CD14-positive monocyte (primary cell): Measurements from ENCODE around the gene ZSWIM3. TPM values are rescaled to one million over a fixed set of nuclear protein-coding genes. Genes with fewer than 3 reads are reported as not detected.

Experiments used
- DNase-seq, 3 donors: peaks; one replicate each; pipeline ENCODE4 v3.0.0-alpha.2; 2011 to 2022
- H2AFZ ChIP-seq: 2 replicates; pipeline ENCODE4 v1.6.0; 2012; ENCODE audit warnings: mild to moderate bottlenecking, low read depth, low read length, inconsistent platforms; ENCODE audit not compliant: insufficient read depth, poor library complexity, severe bottlenecking
- H3K27ac ChIP-seq, 2 donors: 1 replicate in 1 of 2; 2 replicates in 1 of 2; pipeline ENCODE4 v1.5.1; 2012 to 2013; ENCODE audit warnings: low read length in 2 of 2, control low read depth in 1 of 2, inconsistent platforms in 1 of 2, low read depth in 1 of 2, mild to moderate bottlenecking in 1 of 2
- H3K27me3 ChIP-seq, 2 donors: one replicate each; pipeline versions ENCODE4 v1.6.0 to v1.6.1; 2011 to 2013; ENCODE audit warnings: low read length in 2 of 2; ENCODE audit not compliant: control insufficient read depth in 2 of 2, insufficient read depth in 2 of 2
- H3K36me3 ChIP-seq, 2 donors: replicated peaks in 1 of 2; 1 replicate in 1 of 2; 2 replicates in 1 of 2; pipeline versions ENCODE4 v1.5.1 to v1.6.1; 2012 to 2013; ENCODE audit warnings: low read length in 2 of 2, control low read depth in 1 of 2, inconsistent platforms in 1 of 2, mild to moderate bottlenecking in 1 of 2; ENCODE audit not compliant: insufficient read depth in 2 of 2, control insufficient read depth in 1 of 2
- H3K4me1 ChIP-seq, 2 donors: 1 replicate in 1 of 2; 2 replicates in 1 of 2; pipeline versions ENCODE4 v1.5.1 to v1.6.1; 2012 to 2013; ENCODE audit warnings: low read length in 2 of 2, control low read depth in 1 of 2, inconsistent platforms in 1 of 2, mild to moderate bottlenecking in 1 of 2, moderate library complexity in 1 of 2; ENCODE audit not compliant: insufficient read depth in 2 of 2, control insufficient read depth in 1 of 2
- H3K4me2 ChIP-seq: replicated peaks from 2 replicates; pipeline ENCODE3; 2012; ENCODE audit warnings: low read length, moderate library complexity, mild to moderate bottlenecking; ENCODE audit not compliant: poor library complexity, severe bottlenecking; ENCODE audit errors: extremely low read depth
- H3K4me3 ChIP-seq, 3 experiments: fragments of 200-600 bp in 1 of 3; sonication (generic) in 1 of 3; replicated peaks in 1 of 3; 1 replicate in 2 of 3; 2 replicates in 1 of 3; pipeline ENCODE4 v1.5.1; 2011 to 2013; ENCODE audit warnings: low read length in 3 of 3, mild to moderate bottlenecking in 3 of 3, control low read depth in 2 of 3, low read depth in 2 of 3, inconsistent platforms in 1 of 3, moderate library complexity in 1 of 3
- H3K79me2 ChIP-seq: 2 replicates; pipeline ENCODE4 v1.6.0; 2012; ENCODE audit warnings: mild to moderate bottlenecking, control low read depth, inconsistent platforms, low read length, moderate library complexity; ENCODE audit not compliant: insufficient read depth
- H3K9ac ChIP-seq: 2 replicates; pipeline ENCODE4 v1.6.0; 2017; ENCODE audit warnings: low read length, mild to moderate bottlenecking; ENCODE audit not compliant: insufficient read depth, poor library complexity, severe bottlenecking
- H3K9me3 ChIP-seq, 2 donors: replicated peaks in 1 of 2; 1 replicate in 1 of 2; 2 replicates in 1 of 2; pipeline versions ENCODE4 v1.5.1 to v1.6.1; 2012 to 2013; ENCODE audit warnings: low read length in 2 of 2, control low read depth in 1 of 2; ENCODE audit not compliant: control insufficient read depth in 1 of 2, insufficient read depth in 1 of 2
- H4K20me1 ChIP-seq: 2 replicates; pipeline ENCODE4 v1.6.0; 2012; ENCODE audit warnings: mild to moderate bottlenecking, low read length, control low read depth, moderate library complexity; ENCODE audit not compliant: insufficient read depth
- H3K27ac Mint-ChIP-seq, 7 donors: one replicate each; pipeline ENCODE4 v1.8.0; 2020; ENCODE audit warnings: mild to moderate bottlenecking in 7 of 7, mixed read lengths in 7 of 7, moderate library complexity in 6 of 7, inconsistent platforms in 2 of 7
- H3K27me3 Mint-ChIP-seq, 3 donors: one replicate each; pipeline ENCODE4 v1.8.0; 2021 to 2022; ENCODE audit warnings: low read depth in 3 of 3, mild to moderate bottlenecking in 3 of 3, mixed read lengths in 3 of 3, moderate library complexity in 3 of 3, inconsistent platforms in 1 of 3
- H3K36me3 Mint-ChIP-seq, 2 donors: one replicate each; pipeline ENCODE4 v1.8.0; 2020; ENCODE audit warnings: mixed read lengths in 2 of 2, inconsistent platforms in 1 of 2, mild to moderate bottlenecking in 1 of 2
- H3K4me1 Mint-ChIP-seq: one replicate; pipeline ENCODE4 v1.8.0; 2020; ENCODE audit warnings: mild to moderate bottlenecking, mixed read lengths
- H3K4me3 Mint-ChIP-seq, 2 donors: one replicate each; pipeline ENCODE4 v1.8.0; 2020; ENCODE audit warnings: mild to moderate bottlenecking in 2 of 2, mixed read lengths in 2 of 2, moderate library complexity in 1 of 2
- H3K9me3 Mint-ChIP-seq, 7 donors: one replicate each; pipeline ENCODE4 v1.8.0; 2020 to 2022; ENCODE audit warnings: mixed read lengths in 7 of 7, mild to moderate bottlenecking in 6 of 7, moderate library complexity in 6 of 7, inconsistent platforms in 2 of 7
- CTCF ChIP-seq: fragments of 200-600 bp; IDR thresholded peaks from one replicate; pipeline ENCODE4 v1.8.0; 2022; ENCODE audit warnings: antibody characterized with exemption, mild to moderate bottlenecking
- WGBS: methylation state at CpG from one replicate; pipeline ENCODE4 v1.1.5; 2013; ENCODE audit warnings: missing lambda C conversion rate; ENCODE audit not compliant: insufficient coverage; 5-methylcytosine and 5-hydroxymethylcytosine counted together
- intact Hi-C, 2 donors: fragments of 100-400 bp; cut with micrococcal nuclease; formaldehyde crosslinking; loops; one replicate each; pipeline versions ENCODE4 v1.15.0 to v1.15.1; 2023
- polyA plus RNA-seq, 3 donors: library from polyadenylated mRNA; depleted of rRNA in 1 of 3; unstranded in 2 of 3; stranded (reverse) in 1 of 3; fragments of 300-500 nt in 2 of 3; fragments of >200 nt in 1 of 3; fragmentation: Illumina TruSeq in 2 of 3; gene quantifications; 1 replicate in 2 of 3; 2 replicates in 1 of 3; pipeline ENCODE4 v1.2.3, GENCODE V29; 2012 to 2021

The ZSWIM3 gene
- polyA plus RNA-seq, 3 donors, result 0.29 to 1.5 (median 0.64) TPM

DNA sequence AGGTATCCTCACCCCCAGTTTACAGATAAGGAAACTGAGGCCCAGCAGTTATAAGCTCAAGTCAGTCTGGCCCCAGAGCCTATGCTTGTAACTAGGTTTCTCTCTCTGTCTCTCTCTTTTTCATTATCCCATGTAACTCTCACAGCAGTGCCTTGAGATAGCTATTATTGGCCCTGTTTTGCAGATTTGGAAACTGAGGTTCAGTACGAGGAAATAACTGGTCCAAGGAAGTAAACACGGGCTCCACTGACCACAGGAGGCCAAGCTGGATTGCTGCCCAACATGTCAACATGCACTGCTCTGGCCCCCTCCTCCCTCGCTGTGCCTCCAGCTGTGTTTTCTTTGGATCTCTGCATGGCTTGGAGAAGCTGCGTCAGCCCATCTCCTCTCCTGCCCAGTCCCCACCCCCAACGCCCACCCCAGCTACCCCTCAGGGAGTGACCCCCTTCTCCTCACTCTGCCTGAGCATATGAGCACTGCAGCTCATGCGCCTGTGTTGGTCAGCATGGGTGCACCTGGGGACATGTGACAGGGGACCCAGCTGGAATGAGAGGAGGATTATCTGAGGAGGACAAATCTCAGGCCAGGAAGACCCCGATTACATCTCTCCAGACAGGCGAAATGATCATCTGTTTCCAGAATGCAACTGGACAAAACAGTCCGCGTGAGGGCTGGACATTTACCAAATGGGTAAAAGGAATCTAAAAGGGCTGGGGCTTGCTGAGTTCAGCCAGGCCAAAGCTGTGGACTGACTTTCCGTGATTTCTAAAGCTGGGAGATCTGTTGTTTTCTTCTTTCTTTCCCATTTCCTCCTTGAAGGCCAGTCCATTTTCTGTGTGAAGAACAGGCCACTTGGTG, 62.4 kb downstream of the ZSWIM3 start:
- no peaks in the 10 kb centered on the region for H3K79me2 ChIP-seq
- no peaks in the 10 kb centered on the region for H3K9me3 ChIP-seq
- peaks cover 0 to 2% (median 0%) of the 10 kb centered on the region in 7 donors for H3K9me3 Mint-ChIP-seq
- no peak for DNase-seq
- no peaks in the 10 kb centered on the region for H3K36me3 Mint-ChIP-seq
- H3K27me3 ChIP-seq, result no peaks in the 10 kb centered on the region
- TF ChIP-seq CTCF, result no peak
- H2AFZ ChIP-seq, result no peak overlapping the region
- 82% methylated on average over 10 of the region's 11 CpGs for WGBS
- H3K4me1 Mint-ChIP-seq, result peaks cover 22% of the 10 kb centered on the region
- H3K36me3 ChIP-seq, result no peaks in the 10 kb centered on the region
- no peaks in the 10 kb centered on the region for H4K20me1 ChIP-seq
- no peak overlapping the region for H3K4me3 ChIP-seq
- no peak overlapping the region for H3K4me2 ChIP-seq
- peaks cover 25 to 27% of the 10 kb centered on the region in 2 donors for H3K4me1 ChIP-seq
- H3K27ac ChIP-seq, result no peak overlapping the region
- H3K27me3 Mint-ChIP-seq, result peaks cover 4 to 13% (median 7%) of the 10 kb centered on the region in 3 donors
- no peak overlapping the region for H3K9ac ChIP-seq
- intact Hi-C loops, result no loop called here
- H3K4me3 Mint-ChIP-seq, result no peak overlapping the region
- H3K27ac Mint-ChIP-seq, result no peak overlapping the region

GRCh38 chr20:45920462-45921336, 63.3 kb downstream of the ZSWIM3 start:
- Histone ChIP-seq H4K20me1 (no peaks in the 10 kb centered on the region), H3K27ac (no peak overlapping the region), H3K4me1 (peaks cover 16 to 20% of the 10 kb centered on the region in 2 donors), H3K4me3 (no peak overlapping the region), H3K4me2 (no peak overlapping the region), H2AFZ (no peak overlapping the region), H3K36me3 (no peaks in the 10 kb centered on the region), H3K79me2 (no peaks in the 10 kb centered on the region), H3K9me3 (no peaks in the 10 kb centered on the region), H3K9ac (no peak overlapping the region), H3K27me3 (no peaks in the 10 kb centered on the region)
- Mint-ChIP-seq H3K36me3 (no peaks in the 10 kb centered on the region), H3K27ac (peak overlapping the region in 2 of 7 donors; percentile 16 to 73), H3K4me1 (peaks cover 22% of the 10 kb centered on the region), H3K4me3 (no peak overlapping the region), H3K9me3 (peaks cover 0 to 2% (median 0%) of the 10 kb centered on the region in 7 donors), H3K27me3 (peaks cover 6 to 20% (median 10%) of the 10 kb centered on the region in 3 donors)
- DNase-seq, result peak in 2 of 3 donors; percentile 39 to 78
- 58% methylated on average over 5 of the region's 9 CpGs for WGBS
- intact Hi-C loops, result no loop called here
- no peak for TF ChIP-seq CTCF
